NCI-H2081 treated with DMSO at 0.1 percent for 48 hours (cell line): ENCODE measurements around the gene PAIP2.
A peak's percentile ranks its signal among the peaks of the same experiment; 100 is the strongest.
"Not testable (repeated sequence)": the region's sequence is repeated elsewhere in the genome, so short reads cannot be mapped to it uniquely, and the experiment has no call there.

Experiments used
- DNase-seq: peaks from one replicate; lab custom pipeline; 2025; lab: John Stamatoyannopoulos, UW

Gene PAIP2

GRCh38 chr5:139392678-139393496 lies 51.2 kb downstream of the PAIP2 start:
- DNase-seq = no peak

DNA sequence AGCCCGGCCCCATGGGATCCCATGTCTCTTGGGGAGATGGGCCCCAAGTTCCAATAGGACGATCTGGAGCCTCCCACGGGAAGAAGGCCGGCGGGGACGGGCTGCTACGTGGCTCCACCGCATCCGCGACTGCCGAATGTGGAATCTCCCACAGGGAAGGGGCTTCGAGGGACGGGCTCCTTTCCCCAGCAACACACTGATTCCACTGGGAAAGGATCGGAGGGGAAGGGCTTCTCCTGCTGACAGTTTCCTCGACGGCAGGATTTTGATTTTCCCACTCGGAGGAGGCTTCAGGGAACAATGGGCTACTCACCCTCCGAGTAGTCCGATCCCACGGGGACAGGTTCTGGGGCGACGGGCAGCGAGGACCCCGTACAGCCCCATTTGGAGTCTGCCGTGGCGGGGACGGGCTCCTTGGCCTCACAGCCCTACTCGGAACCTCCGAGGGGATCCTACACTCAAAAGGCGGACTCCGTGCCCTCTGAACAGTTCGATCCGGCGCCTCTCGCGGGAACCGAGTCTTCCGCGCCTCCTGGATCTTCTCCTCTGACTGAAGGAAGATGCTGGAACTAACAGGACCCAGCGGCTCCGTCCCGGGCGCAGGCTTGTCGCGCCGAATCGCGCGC lies 52.0 kb downstream of the PAIP2 start:
- no peak for DNase-seq

GRCh38 chr5:139394123-139394653 lies 52.5 kb downstream of the PAIP2 start:
- no peak for DNase-seq

DNA sequence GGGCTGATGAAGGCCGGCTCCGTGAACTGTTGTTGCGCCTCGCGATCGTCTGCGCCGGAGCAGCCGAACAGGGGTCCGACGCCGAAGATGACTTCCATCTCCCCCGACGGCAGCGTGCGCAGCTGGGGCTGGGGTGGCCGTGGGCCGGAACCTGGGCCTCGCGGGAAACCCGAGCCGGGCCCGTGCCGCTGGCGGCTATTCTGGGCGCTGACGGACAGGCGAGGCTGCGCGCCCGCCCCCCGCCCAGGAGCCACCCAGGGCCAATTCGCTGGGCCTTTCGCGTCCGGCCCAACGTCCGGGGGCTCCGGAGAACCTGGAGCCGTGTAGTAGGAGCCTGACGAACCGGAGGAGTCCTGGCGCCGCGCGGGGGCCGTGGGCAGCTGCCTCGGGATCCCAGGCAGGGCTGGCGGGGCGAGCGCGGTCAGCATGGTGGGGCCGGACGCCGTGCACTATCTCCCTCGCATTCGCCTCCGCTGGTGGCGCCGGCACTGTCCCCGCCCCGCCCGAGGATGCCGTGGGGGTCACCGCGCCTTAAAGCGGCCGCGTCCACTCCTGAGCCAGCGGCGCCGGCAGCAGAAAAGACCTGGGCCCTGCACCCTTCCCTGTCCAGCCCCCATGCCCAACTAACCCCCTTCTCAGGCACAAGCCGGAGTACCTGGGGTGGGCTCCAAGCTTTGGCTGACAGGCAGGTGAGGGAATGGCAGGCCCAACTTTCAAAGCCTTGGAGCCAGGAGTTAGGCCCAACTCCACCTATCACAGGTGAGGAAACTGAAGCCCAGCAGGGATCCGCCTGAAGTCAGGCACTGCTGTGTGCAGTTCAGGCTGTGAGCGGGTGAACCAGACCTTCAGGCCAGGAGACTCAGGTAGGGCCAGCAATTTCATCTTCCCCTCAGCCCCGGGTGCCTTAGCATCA lies 53.3 kb downstream of the PAIP2 start, which contains the start of gene PROB1:
PROB1 (minus strand) TSS at position 451 of the 913 bp plus-strand sequence; CDS start at position 428, 23 bp downstream.
- no peak for DNase-seq

DNA sequence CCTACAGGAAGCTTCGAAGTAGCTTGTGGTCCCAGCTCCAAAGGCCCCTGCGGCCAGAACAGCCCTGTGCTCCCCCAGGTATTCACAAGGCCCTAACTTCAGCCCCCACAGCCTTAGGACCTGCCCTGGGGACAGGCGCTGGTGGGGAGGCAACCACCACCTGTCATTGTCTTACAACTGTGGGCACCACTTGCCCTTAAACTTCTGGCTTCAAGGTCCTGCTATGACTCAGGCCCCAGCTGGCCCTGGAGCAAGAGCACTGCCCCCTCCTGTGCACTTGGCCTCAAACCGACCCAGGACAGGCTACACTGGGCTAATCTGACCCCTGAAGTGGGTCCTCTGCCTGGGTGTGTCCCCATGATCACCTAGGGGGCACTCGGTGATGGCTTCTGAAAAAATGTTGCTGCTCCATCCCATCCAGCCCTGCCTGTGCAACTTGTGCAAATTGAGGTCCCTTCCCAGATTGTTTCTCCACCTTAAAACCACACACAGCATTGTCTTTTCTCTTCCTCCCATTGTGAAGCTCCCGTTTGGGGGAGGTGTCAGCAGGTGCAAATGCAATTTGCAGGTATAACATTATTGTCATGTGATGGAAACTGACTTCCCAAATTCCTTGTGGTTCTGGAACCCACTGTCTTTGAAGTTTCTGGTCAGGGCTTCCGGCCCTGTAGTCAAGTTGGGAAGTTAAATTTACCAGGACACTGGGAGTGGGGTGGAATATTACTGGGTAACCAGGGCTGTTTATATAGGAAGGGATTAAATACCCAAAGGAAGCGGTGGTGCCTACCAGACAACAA lies 54.4 kb downstream of the PAIP2 start:
- DNase-seq = no peak

DNA sequence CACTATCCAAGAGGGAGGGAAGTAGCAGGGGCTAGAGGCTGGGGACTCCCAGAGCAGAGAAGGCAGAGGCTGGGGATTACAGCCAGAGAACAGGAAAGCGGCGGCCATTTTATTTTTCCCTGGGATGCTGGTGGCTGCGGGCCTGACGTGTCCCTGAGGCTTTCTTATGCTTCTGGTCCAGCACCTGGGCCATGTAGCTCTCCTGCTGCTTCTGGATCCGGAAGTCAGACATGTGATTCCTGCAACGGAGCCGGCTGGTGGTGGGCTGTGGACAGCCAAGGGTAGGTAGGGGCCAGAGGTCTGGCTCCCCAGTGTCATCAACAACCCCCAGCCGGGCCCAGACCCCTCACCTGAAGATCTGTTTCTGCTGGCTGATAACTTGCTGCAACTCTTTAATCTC lies 55.0 kb downstream of the PAIP2 start:
- DNase-seq = no peak

- DNase-seq = no peak
Observed at GRCh38 chr5:139397921-139398320, 56.3 kb downstream of the PAIP2 start.

DNA sequence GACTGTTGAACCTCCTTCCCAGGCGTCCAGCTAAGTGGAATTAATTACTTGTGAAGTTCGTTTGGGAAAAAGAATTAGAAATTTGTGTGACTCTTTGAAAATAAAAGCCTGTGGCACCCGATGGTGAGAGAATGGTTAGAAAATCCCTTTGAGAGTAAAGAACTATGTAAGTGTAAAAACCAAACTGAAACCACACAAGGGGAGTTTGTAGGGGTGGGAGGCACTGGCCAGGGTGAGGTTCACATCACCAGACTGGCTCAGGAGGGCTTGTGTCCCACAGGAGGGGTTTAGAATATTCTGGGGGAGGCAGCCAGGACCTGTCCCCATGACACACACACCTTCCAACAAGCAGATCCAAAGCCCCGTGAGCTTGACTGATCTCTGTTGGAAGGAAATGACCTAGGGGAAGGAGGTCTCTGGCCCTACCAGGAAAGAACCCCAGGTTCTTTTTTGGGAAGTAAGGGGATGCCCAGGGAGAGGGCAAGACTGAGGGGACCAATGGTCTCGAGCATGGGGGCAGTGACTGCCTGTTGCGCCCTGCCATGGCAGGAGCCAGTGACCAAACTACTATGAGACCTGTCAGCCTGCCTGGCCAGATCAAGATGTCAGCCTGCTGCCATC lies 58.0 kb downstream of the PAIP2 start:
- no peak for DNase-seq

- DNase-seq = no peak
Observed at GRCh38 chr5:139401546-139401945, 59.9 kb downstream of the PAIP2 start.

GRCh38 chr5:139402561-139403158 lies 61.0 kb downstream of the PAIP2 start:
- DNase-seq = no peak

- DNase-seq = no peak
Observed at GRCh38 chr5:139403418-139403786, 61.7 kb downstream of the PAIP2 start.

DNA sequence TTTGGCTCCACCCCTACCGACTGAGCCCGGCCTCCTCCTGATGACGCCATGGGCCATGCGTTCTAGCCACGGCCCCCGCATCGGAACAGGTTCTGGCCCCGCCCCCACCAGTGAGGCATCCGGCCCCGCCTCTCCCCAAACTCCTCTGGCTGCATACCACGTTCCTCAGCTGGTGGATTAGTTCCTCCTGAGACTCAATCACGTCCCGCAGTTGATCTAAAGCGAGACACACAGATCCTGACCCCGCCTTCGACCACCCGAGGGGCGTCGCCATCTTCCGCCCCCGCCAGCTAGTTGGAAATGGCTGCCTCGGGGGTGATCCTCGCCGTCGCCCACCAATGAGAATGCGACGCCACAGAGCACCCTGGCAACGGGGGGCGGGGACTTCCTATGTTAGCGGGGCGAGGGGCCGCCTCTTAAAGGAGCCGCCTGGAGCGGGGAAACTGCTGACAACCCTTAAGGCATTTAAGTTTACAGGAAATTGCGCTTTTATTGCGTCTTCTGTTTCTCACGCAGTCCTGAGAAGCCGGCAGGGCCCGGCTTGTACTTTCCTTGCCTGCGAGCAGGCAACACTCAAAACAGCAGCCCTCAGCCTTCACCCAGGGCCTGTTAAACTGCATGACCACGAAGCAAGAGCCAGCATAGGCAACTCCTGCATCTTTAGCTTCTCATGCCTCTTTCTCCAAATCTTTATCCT lies 62.3 kb downstream of the PAIP2 start, which contains the start of gene SPATA24:
SPATA24 (minus strand) TSS at position 303 of the 697 bp plus-strand sequence; CDS start at position 274, 29 bp downstream.
- DNase-seq = peak; percentile 57

DNA sequence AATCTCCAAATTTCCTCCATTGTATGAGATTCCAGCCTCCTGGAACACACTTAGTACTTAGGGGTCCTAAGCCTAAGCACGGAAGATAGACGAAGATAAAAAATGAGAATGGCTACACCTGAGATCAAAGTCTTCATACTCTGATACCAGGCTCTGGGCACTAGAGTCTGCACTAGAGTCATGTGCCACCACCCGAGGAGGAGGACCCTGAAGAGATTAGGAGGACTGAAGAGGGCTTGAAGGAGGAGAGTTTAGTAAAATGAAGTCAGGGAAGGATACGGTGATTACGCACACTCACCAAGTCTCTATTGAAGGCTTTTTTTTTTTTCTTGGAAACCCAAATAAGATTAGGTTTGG lies 62.8 kb downstream of the PAIP2 start:
- no peak for DNase-seq

DNA sequence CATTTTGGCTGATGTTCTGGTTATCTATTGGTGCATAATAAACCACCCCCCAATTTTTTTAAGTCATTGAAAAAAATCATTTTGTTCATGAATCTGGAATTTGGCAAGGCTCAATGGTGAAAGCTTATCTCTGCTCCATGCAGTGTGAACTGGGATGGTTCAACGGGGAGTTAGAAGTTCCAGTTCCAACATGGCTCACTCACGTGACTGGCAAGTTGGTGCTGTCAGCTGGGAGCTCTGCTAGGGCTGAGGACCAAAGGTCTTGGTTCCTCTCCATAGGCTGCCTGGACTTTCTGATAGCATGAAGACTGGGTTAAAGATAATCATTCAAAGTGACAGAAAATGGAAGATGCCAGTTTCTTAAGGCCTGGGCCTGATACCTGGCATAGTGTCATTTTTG lies 65.3 kb downstream of the PAIP2 start:
- DNase-seq = no peak

GRCh38 chr5:139407517-139407916 lies 65.9 kb downstream of the PAIP2 start:
- DNase-seq = no peak

DNA sequence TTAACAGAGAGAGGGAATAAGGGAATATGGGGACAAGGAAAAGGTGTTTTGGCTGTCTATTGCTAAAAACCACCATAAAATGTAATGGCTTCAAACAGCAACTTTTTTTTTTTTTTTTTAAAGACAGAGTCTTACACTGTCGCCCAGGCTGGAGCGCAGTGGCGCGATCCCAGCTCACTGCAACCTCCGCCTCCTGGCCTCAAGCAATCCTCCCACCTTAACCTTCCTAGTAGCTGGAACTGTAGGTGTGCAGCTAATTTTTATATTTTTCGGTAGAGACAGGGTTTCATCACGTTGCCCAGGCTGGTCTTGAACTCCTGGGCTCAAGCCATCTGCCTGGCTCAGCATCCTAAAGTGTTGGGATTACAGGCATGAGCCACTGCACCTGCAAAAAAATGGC lies 66.5 kb downstream of the PAIP2 start:
- DNase-seq = no peak

GRCh38 chr5:139409116-139409515 lies 67.5 kb downstream of the PAIP2 start:
- not testable (repeated sequence) for DNase-seq

DNA sequence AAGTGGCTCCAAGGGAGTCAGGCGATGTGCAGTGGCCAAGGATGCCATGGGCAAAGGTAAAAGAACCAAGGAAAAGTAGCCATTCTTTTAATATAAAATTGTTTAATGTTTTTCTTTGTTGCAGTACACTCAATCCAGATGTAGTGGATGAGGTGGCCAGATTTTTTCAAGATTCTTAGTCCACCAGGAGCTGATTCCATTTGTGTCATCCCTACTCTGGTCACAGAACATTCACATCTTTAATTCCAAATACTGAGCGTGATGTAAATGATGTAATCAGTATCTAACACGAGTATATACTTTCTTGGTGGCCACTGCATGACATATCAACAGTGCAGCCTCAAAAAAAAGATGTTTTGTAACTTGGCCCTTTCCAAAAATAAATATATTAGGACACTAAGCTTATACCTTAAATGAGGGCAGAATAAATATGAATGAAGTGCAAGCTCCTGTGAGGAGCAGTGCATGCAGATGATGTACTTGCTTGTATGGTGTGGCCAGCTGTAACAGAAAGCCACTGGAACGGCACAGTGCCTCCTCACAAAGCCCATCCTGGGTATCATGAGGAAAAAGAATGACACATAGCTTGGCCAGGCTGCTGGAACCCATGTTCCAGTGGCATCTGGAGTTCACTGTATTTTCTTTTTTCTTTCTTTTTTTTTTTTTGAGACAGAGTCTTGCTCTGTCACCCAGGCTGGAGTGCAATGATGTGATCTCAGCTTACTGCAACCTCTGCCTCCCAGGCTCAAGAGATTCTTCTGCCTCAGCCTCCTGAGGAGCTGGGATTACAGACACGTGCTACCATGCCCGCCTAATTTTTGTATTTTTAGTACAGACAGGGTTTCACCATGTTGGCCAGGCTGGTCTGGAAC lies 68.7 kb downstream of the PAIP2 start:
- no peak for DNase-seq
